Ascending aorta (tissue), 2 donors: ENCODE data around the gene TMEM35A. TPM values are rescaled to one million over a fixed set of nuclear protein-coding genes. Genes with fewer than 3 reads are reported as not detected.

Experiments
- DNase-seq, 2 donors: peaks; one replicate each; pipeline ENCODE4 v3.0.0-alpha.2; 2019; ENCODE audit warnings: low spot score in 2 of 2
- H3K27ac ChIP-seq, 2 donors: fragments of 200-600 bp; sonication (generic); one replicate each; pipeline ENCODE4 v1.5.1; 2016 to 2017; ENCODE audit warnings: mild to moderate bottlenecking in 1 of 2
- H3K27me3 ChIP-seq: fragments of 200-600 bp; sonication (generic); one replicate; pipeline ENCODE4 v1.5.1; 2017
- H3K36me3 ChIP-seq, 2 donors: fragments of 200-600 bp; sonication (generic); one replicate each; pipeline ENCODE4 v1.5.1; 2016
- H3K4me1 ChIP-seq, 2 donors: fragments of 200-600 bp; sonication (generic); one replicate each; pipeline ENCODE4 v1.5.1; 2016 to 2017; ENCODE audit warnings: mild to moderate bottlenecking in 1 of 2
- H3K4me3 ChIP-seq, 2 donors: fragments of 200-600 bp; sonication (generic); one replicate each; pipeline ENCODE4 v1.5.1; 2016 to 2017; ENCODE audit warnings: mild to moderate bottlenecking in 1 of 2
- H3K9me3 ChIP-seq, 2 donors: fragments of 200-600 bp; sonication (generic); one replicate each; pipeline ENCODE4 v1.5.1; 2016
- intact Hi-C: fragments of 100-400 bp; cut with DNase I; formaldehyde crosslinking; loops from one replicate; pipeline ENCODE4 v1.15.1; 2023
- total RNA-seq: library from RNA; depleted of rRNA; stranded (reverse); fragments of >200 nt; gene quantifications from one replicate; pipeline ENCODE4 v1.1.0, GENCODE V29; 2016
- TF ChIP-seq, protein P1 (sequence below), 3 experiments: fragments of 200-600 bp in 2 of 3; fragments of 450-650 bp in 1 of 3; sonication (generic) in 2 of 3; IDR thresholded peaks; one replicate each; pipeline ENCODE4 v1.5.1; 2016 to 2019; ENCODE audit warnings: antibody characterized with exemption in 3 of 3, mild to moderate bottlenecking in 1 of 3, moderate library complexity in 1 of 3

Gene TMEM35A
- total RNA-seq, 1 donor from 2014 or later, result not detected

DNA sequence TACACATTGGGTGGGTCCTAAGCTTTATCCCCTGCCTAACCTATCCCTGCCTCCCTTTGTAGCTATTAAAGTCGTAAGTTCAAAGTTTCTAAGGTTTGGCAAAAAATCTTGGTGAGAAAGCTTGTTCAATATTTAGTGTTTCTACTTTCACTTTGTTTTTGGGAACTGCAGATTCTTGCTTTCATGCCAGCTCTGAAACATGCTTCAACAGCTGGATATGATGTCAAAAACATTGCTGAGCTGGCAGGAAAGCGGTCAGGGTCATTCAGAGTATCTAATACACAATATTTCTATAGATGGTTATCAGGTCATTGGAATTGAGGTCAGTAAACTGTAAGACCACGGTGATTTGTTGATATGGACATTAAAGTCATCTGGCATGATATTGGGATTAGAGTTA, 39.0 kb downstream of the TMEM35A start:
- no peak for DNase-seq
- H3K27me3 ChIP-seq, result no peaks in the 10 kb centered on the region
- H3K27ac ChIP-seq, result no peak overlapping the region
- H3K9me3 ChIP-seq, result no peaks in the 10 kb centered on the region
- TF ChIP-seq, protein P1, sequence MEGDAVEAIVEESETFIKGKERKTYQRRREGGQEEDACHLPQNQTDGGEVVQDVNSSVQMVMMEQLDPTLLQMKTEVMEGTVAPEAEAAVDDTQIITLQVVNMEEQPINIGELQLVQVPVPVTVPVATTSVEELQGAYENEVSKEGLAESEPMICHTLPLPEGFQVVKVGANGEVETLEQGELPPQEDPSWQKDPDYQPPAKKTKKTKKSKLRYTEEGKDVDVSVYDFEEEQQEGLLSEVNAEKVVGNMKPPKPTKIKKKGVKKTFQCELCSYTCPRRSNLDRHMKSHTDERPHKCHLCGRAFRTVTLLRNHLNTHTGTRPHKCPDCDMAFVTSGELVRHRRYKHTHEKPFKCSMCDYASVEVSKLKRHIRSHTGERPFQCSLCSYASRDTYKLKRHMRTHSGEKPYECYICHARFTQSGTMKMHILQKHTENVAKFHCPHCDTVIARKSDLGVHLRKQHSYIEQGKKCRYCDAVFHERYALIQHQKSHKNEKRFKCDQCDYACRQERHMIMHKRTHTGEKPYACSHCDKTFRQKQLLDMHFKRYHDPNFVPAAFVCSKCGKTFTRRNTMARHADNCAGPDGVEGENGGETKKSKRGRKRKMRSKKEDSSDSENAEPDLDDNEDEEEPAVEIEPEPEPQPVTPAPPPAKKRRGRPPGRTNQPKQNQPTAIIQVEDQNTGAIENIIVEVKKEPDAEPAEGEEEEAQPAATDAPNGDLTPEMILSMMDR (IDR thresholded peaks at IDR 0.05), result no peak
- no peaks in the 10 kb centered on the region for H3K36me3 ChIP-seq
- no peak overlapping the region for H3K4me3 ChIP-seq
- H3K4me1 ChIP-seq, result no peaks in the 10 kb centered on the region
- intact Hi-C loops, result no loop called here

DNA sequence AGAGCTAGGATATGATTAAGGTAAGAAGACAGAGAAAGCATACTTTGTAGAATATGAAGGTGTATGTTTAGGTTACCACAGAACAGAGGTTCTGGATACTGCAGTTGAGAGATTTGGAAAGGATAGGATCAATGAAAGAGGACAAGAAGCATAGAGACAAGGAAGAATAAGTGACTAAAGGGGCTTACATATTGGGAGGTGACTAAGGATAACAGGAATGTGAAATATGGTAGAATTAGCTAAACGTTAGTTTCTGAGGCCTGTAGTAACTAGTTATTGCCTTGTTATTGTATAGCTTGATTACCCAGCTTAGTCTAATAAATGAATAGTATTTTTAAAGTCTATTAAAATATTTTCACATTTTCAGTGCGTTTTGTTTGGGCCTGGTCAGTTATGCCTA, 57.6 kb downstream of the TMEM35A start:
- Histone ChIP-seq H3K27me3 (no peaks in the 10 kb centered on the region), H3K9me3 (no peaks in the 10 kb centered on the region), H3K36me3 (no peaks in the 10 kb centered on the region), H3K4me1 (no peaks in the 10 kb centered on the region), H3K27ac (no peak overlapping the region), H3K4me3 (no peak overlapping the region)
- intact Hi-C loops, result no loop called here
- TF ChIP-seq, protein P1 (IDR thresholded peaks at IDR 0.05), result no peak
- DNase-seq, result no peak

Other genes starting within 250 kb of the TMEM35A start
- not detected for gene NOX1, start 204.5 kb upstream of the TMEM35A start, total RNA-seq
- gene XKRX, start 150.0 kb upstream of the TMEM35A start, total RNA-seq, result not detected
- not detected for gene ARL13A, start 109.2 kb upstream of the TMEM35A start, total RNA-seq
- 4.5 TPM for gene TRMT2B, start 26.8 kb upstream of the TMEM35A start, total RNA-seq
- not detected for gene CENPI, start 19.3 kb downstream of the TMEM35A start, total RNA-seq
- 2.4 TPM for gene DRP2, start 140.9 kb downstream of the TMEM35A start, total RNA-seq
- gene TAF7L, start 212.5 kb downstream of the TMEM35A start, total RNA-seq, result not detected